GM12878 (cell line): ENCODE measurements around the gene TUBB3. TPM values are rescaled to one million over a fixed set of nuclear protein-coding genes. Genes with fewer than 3 reads are reported as not detected.

Experiments used
- ATAC-seq: fragments of 200-7000 bp; cut with Tn5 transposase; 3 replicates; pipeline ENCODE4 v1.9.1; 2020; ENCODE audit warnings: mild to moderate bottlenecking, moderate library complexity
- BruUV-seq: library from RNA; stranded (reverse); fragments of 400-500 nt; replicated peaks from 2 replicates; lab custom pipeline; 2021; lab: Mats Ljungman, UMichigan
- CTCF ChIA-PET: fragments of 300-600 bp; sonication (Branson Sonifier 250); formaldehyde crosslinking; extraction: SDS; loops from one replicate; lab custom pipeline; 2021; ENCODE audit warnings: inconsistent platforms; lab: Yijun Ruan, JAX
- POLR2A ChIA-PET: fragments of 350-600 bp; formaldehyde crosslinking; extraction: SDS; loops from one replicate; lab custom pipeline; 2021; ENCODE audit warnings: inconsistent platforms; lab: Charles Lee
- RAD21 ChIA-PET: fragments of 300-600 bp; sonication (Branson Sonifier 250); formaldehyde crosslinking; loops from one replicate; lab custom pipeline; 2023; ENCODE audit warnings: antibody characterized with exemption; ENCODE audit not compliant: unreplicated experiment; lab: Charles Lee
- SMC1A ChIA-PET: fragments of 300-600 bp; sonication (Branson Sonifier 250); formaldehyde crosslinking; loops from one replicate; lab custom pipeline; 2023; ENCODE audit not compliant: unreplicated experiment, uncharacterized antibody; lab: Charles Lee
- DNase-seq: peaks from one replicate; pipeline ENCODE4 v3.0.0-alpha.2; 2011; ENCODE audit warnings: low read depth, low spot score
- FAIRE-seq: peaks from 3 replicates; lab custom pipeline; 2011; peaks lifted over from hg19 to GRCh38; lab: Jason Lieb, UNC
- H2AFZ ChIP-seq: 2 replicates; pipeline ENCODE4 v1.6.0; 2011; ENCODE audit warnings: low read depth, low read length, control low read depth; ENCODE audit not compliant: control insufficient read depth
- H3K27ac ChIP-seq: 2 replicates; pipeline ENCODE4 v1.5.1; 2011; ENCODE audit warnings: control low read depth; ENCODE audit not compliant: control insufficient read depth, insufficient read depth
- H3K27me3 ChIP-seq, 2 experiments: replicated peaks in 1 of 2; 2 replicates each; pipeline versions ENCODE4 v1.6.0 to v1.6.1; 2011; ENCODE audit warnings: low read length in 1 of 2; ENCODE audit not compliant: control insufficient read depth in 2 of 2, insufficient read depth in 2 of 2
- H3K36me3 ChIP-seq, 2 experiments: 2 replicates each; pipeline ENCODE4 v1.5.1; 2011; ENCODE audit warnings: low read length in 1 of 2; ENCODE audit not compliant: control insufficient read depth in 2 of 2, insufficient read depth in 2 of 2
- H3K4me1 ChIP-seq: 2 replicates; pipeline ENCODE4 v1.6.1; 2011; ENCODE audit warnings: mild to moderate bottlenecking, low read length, moderate library complexity, mixed read lengths; ENCODE audit not compliant: control insufficient read depth, insufficient read depth
- H3K4me2 ChIP-seq: 2 replicates; pipeline ENCODE4 v1.6.0; 2011; ENCODE audit warnings: control low read depth; ENCODE audit not compliant: control insufficient read depth, insufficient read depth
- H3K4me3 ChIP-seq: fragments of 200-600 bp; sonication (generic); 2 replicates; pipeline ENCODE4 v1.5.1; 2016
- H3K79me2 ChIP-seq: 2 replicates; pipeline ENCODE4 v1.6.0; 2011; ENCODE audit warnings: low read length; ENCODE audit not compliant: control insufficient read depth, insufficient read depth
- H3K9ac ChIP-seq: 2 replicates; pipeline ENCODE4 v1.8.0; 2011; ENCODE audit warnings: low read length, control low read depth, mixed read lengths; ENCODE audit not compliant: control insufficient read depth, insufficient read depth
- H3K9me3 ChIP-seq: replicated peaks from 3 replicates; pipeline ENCODE4 v1.5.1; 2011; ENCODE audit warnings: mild to moderate bottlenecking, low read length; ENCODE audit not compliant: control insufficient read depth, insufficient read depth
- H4K20me1 ChIP-seq: 2 replicates; pipeline ENCODE4 v1.6.0; 2011; ENCODE audit not compliant: control insufficient read depth, insufficient read depth
- BHLHE40 ChIP-seq, 2 experiments: fragments of 450-650 bp in 1 of 2; IDR thresholded peaks; 2 replicates each; pipeline ENCODE4 v1.6.1; 2011 to 2017; ENCODE audit warnings: low read depth in 2 of 2, borderline replicate concordance in 1 of 2, improper control_type of control experiment in 1 of 2, low read length in 1 of 2, mild to moderate bottlenecking in 1 of 2
- BRCA1 ChIP-seq: IDR thresholded peaks from 2 replicates; pipeline ENCODE4 v1.6.1; 2011; ENCODE audit warnings: low read depth, low read length, improper control_type of control experiment
- CUX1 ChIP-seq: IDR thresholded peaks from 2 replicates; pipeline ENCODE4 v1.6.1; 2012; ENCODE audit warnings: improper control_type of control experiment, low read depth, low read length; ENCODE audit not compliant: insufficient replicate concordance
- ETV6 ChIP-seq, 2 experiments: fragments of 450-650 bp in 1 of 2; IDR thresholded peaks in 1 of 2; conservative IDR thresholded peaks in 1 of 2; 2 replicates each; pipeline ENCODE4 v1.6.1; 2014; ENCODE audit warnings: antibody characterized with exemption in 1 of 2, borderline replicate concordance in 1 of 2, low read depth in 1 of 2, mild to moderate bottlenecking in 1 of 2, moderate library complexity in 1 of 2
- GABPA ChIP-seq: IDR thresholded peaks from 2 replicates; pipeline ENCODE4 v1.6.1; 2014; ENCODE audit warnings: antibody characterized with exemption, low read depth, mild to moderate bottlenecking, inconsistent platforms
- HDAC2 ChIP-seq: fragments of 200-600 bp; sonication (generic); IDR thresholded peaks from 2 replicates; pipeline ENCODE4 v1.6.1; 2017
- SREBF2 ChIP-seq: IDR thresholded peaks from 2 replicates; pipeline ENCODE4 v1.6.1; 2012; ENCODE audit warnings: mild to moderate bottlenecking, low read length
- USF2 ChIP-seq: IDR thresholded peaks from 2 replicates; pipeline ENCODE4 v1.6.1; 2011; ENCODE audit warnings: low read depth, low read length, improper control_type of control experiment, borderline replicate concordance
- YBX1 ChIP-seq: fragments of 450-650 bp; IDR thresholded peaks from 2 replicates; pipeline ENCODE4 v1.6.1; 2016; ENCODE audit warnings: antibody characterized with exemption
- WGBS: methylation state at CpG from one replicate; pipeline ENCODE4 v1.1.6; 2016; ENCODE audit warnings: low lambda C conversion rate; ENCODE audit not compliant: insufficient replicate concordance, insufficient coverage; ENCODE audit errors: missing lambda C conversion rate; 5-methylcytosine and 5-hydroxymethylcytosine counted together
- in situ Hi-C: fragments of 300-500 bp; cut with MboI; formaldehyde crosslinking; loops from 9 replicates; pipeline ENCODE4 v1.14.3; 2018; ENCODE audit warnings: mixed read lengths
- intact Hi-C: fragments of 100-400 bp; cut with micrococcal nuclease; formaldehyde crosslinking; loops from one replicate; pipeline ENCODE4 v1.14.2; 2022; ENCODE audit not compliant: unreplicated experiment
- polyA plus RNA-seq, 11 experiments: library from polyadenylated mRNA; depleted of rRNA in 4 of 11; unstranded in 6 of 11; stranded (reverse) in 5 of 11; fragments of >200 nt; fragmentation: Nextera tagmentation in 4 of 11; fragmentation: Illumina TruSeq in 1 of 11; extraction: Ambion mirVana in 4 of 11; extraction: Trizol in 1 of 11; gene quantifications; 1 replicate in 1 of 11; 2 replicates in 10 of 11; pipeline versions ENCODE4 v1.2.1 to v1.2.3, GENCODE V29; 2011 to 2016; ENCODE audit warnings: inconsistent platforms in 2 of 11, missing spikeins in 2 of 11, low read depth in 1 of 11
- total RNA-seq, 4 experiments: library from RNA; depleted of rRNA in 3 of 4; stranded (reverse); fragments of >200 nt in 3 of 4; fragmentation: Illumina TruSeq in 1 of 4; extraction: Trizol in 1 of 4; gene quantifications; 2 replicates each; pipeline versions ENCODE4 v1.2.1 to v1.2.3, GENCODE V29; 2013 to 2021

Gene TUBB3
- total and polyA plus RNA-seq, 10 of the 15 experiments (the other 5 are each of a cell fraction or from before 2014, with no cell fraction given) = 0.09 to 2.5 (median 0.58) TPM; not detected in 1

GRCh38 chr16:89924925-89925307, 1.8 kb downstream of the TUBB3 start (continued):
- TF ChIP-seq CUX1 = no peak
- TF ChIP-seq HDAC2 = no peak
- no peak for TF ChIP-seq ETV6 (conservative IDR thresholded peaks at IDR 0.05 in 1 of 2, IDR thresholded peaks at IDR 0.05 in 1 of 2; ENCODE audit: borderline replicate concordance in 1 of 2, low read depth in 1 of 2)
- no peak for TF ChIP-seq GABPA

- no TSS peak for BruUV-seq
- TF ChIP-seq YBX1 (no peak), BHLHE40 (IDR thresholded peaks at IDR 0.05; ENCODE audit: borderline replicate concordance in 1 of 2, low read depth in 2 of 2, low read length in 1 of 2) (0 out of 4 replicates have a peak, but pooled peaks of 1 of the 2 experiments have one; percentile 2), BRCA1 (no peak), SREBF2 (no peak), USF2 (no peak)
- CTCF ChIA-PET = no interaction called here
- Histone ChIP-seq H3K27ac (no peak overlapping the region), H3K9me3 (no peaks in the 10 kb centered on the region), H3K36me3 (no peaks in the 10 kb centered on the region), H3K79me2 (no peaks in the 10 kb centered on the region), H3K9ac (no peak overlapping the region), H3K4me3 (peak overlapping the region; percentile 57; the same call in 1 of the 2 replicates), H3K27me3 (peaks cover 13 to 15% of the 10 kb centered on the region in 2 experiments), H3K4me2 (peak overlapping the region; percentile 72), H2AFZ (no peak overlapping the region), H3K4me1 (no peaks in the 10 kb centered on the region; the same call in 1 of the 2 replicates), H4K20me1 (no peaks in the 10 kb centered on the region)
- RAD21 ChIA-PET = no interaction called here
- no peak for FAIRE-seq
- intact Hi-C loops (no loop called here), in situ Hi-C loops (no loop called here)
- WGBS = under 1% methylated on average over 26 of the region's 42 CpGs
- SMC1A ChIA-PET = interaction anchor here (0.5 kb wide), 1 partner anchor 9 kb away, joined by 3 read pairs; no protein-coding TSS in a partner anchor
- DNase-seq = no peak
- POLR2A ChIA-PET = interaction anchor here (1.1 kb wide), 1 partner anchor 17 kb away, joined by 3 read pairs; no protein-coding TSS in a partner anchor
- ATAC-seq = no peak; the same call in 2 of the 3 replicates
Measured at GRCh38 chr16:89925596-89926079, 2.5 kb downstream of the TUBB3 start.
